IPS-NIHi7 (cell line): ENCODE results near the gene LORICRIN.

ENCODE experiments used
- DNase-seq: peaks from one replicate; pipeline ENCODE4 v3.0.0; 2012; ENCODE audit warnings: mixed read lengths; ENCODE audit errors: extremely low spot score

The LORICRIN gene

DNA sequence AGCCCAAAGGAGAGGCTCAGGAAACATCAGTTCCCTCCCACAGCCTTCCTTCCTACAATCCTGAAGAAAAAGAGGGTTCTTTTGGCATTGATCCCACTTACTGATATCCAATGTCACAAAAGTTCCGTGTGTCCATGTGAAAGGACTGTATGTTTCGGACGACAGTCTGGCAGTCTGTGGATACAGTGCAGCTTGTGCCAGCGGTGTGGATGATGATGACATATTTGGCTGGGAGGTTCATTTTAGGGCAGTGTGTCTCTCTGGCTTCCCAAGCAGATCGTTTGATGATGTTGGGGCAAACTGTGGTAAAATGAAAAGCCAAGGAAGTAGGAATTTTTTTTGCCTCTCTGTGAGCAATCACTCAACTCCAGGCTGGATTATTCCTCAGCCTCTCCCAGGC, 42.8 kb downstream of the LORICRIN start:
- DNase-seq: no peak

DNA sequence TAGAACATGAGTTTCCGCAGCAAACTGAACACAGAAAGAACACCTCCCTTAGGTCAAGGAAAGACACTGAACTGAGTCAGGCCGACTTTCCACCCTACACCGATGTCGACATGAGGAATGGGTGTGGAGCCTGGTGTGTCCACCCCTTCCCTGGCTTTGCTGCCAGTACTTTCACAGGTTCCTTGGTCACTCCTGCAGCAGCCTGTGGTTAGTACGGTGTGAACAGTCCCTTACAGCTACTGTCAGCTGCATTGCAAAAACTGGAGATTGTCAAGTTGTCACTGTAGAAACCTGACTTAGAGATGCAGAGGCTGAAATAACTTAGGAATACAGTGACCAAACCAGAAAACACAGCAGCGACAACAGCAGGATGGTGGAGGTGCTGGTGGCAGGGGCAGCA, 46.2 kb downstream of the LORICRIN start:
- no peak for DNase-seq

DNA sequence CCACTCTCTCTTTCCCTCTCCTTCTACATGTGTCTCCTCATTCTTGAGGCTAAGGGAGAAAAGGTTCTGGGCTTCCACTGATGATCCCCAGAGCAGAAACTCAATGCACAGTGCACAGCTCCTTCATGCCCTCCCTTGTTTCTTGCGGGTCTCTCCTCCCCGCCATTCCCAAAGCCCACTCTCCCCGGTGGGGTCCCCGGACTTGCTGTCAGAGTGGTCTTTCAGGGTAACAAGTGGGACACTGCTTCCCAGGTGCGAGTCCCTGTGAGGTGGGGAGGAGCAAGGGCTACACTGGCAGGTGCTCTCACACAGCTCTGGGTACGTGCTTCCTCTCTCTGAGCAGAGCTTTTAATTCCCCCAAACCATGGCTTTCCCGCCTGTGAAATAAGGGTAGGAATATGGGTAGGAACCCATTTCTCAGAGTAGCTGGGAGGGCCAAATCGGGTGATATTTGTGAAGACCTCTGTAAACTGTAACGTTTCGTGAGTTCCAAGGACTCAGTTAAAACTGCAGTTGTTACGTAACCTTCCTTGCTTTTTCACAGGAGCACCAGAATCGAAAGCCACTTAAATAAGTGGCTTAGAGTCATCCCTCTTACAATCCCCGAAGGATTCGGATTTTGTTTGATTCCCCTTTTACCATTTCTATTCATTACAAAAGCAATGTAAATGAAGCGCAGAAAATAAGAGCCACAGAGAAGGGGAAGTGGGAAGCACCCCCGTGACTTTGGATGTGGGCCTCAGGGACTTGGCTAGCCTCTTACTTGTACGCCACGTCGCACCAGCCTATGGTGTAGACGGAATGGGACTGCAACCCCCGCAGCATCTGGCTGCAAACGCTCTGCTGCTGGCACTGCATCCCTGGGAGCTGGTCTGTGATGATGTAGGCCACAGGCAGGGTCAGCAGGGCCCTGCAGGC, 47.1 kb downstream of the LORICRIN start:
- no peak for DNase-seq

DNA sequence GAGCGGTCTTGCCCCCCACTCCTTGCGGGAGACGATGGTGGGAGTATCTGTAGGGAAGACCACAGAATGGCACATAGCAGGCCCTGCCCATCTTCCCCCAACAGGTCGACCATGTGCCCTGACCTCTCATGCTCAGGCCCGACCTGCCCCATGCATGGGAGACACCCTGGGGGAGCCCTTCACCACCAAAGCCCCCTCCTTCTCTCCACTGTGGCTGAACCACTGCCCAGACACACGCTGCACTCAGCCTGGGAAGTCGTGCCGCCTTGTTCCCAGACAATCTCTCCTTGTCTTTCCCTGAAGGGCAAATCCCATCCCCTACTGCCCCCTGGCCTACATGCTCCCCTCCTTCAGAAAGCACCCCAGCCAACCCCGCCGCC, 47.7 kb downstream of the LORICRIN start:
- DNase-seq: no peak

DNA sequence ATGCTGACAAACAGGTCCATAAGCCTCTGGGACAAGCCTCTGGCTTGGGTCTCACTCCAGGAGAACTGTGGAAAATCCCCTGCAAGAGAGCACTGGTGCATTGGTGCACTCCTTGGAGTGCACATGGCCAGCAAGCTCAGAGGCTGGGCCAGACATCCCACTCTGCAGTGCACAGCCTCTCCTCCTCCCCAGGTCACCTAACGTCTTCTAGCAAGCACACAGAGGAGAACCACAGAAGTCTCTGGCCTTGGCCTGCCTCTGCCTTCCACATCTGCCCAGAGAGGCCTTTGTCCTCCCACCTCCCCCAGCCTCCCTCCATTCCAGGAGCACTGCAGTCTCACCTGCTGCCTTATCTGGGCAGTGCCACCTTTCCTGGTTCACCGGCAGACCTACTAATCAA, 49.1 kb downstream of the LORICRIN start:
- no peak for DNase-seq

DNA sequence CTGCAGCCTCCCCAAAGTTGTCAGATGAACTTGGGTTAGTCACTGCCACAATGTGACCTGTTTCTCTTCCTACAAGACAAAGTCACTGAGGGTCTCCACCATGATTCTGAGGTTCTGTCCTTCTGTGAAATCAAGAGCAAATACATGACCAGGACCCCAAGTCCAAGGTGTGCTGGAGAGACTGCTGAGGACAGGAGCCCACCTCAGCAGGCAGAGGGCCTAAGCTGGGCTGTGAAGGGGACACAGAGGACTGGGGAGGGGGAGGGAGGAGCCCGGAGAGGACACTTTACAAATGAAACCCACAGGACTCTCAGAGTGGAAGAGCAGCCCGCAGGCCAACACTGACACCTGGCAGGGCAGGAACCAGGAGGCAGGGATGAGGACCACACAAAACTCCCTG, 50.0 kb downstream of the LORICRIN start:
- DNase-seq: no peak

DNA sequence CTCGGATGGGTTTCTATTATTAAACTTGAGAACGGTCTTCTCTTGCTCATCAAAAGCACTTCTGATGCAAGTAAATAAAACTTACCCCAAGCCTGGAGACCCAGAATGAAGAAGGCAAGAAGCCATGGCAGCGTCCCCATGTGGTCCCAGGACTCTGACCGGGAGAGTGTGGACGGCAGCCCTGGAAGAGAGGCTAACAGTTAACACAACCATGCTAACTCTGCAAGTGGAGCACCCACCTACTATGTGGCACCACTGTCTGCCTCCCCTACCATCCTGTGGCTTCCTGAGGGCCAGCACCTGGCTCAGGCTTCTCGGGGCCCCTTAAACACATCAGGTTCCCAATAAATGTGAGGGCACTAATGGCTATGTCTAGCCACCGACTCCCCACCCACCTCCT, 51.0 kb downstream of the LORICRIN start:
- DNase-seq: no peak
